Measurements from ENCODE around the gene UQCRQ. TPM values are rescaled to one million over a fixed set of nuclear protein-coding genes. Genes with fewer than 3 reads are reported as not detected.
A peak's percentile ranks its signal among the peaks of the same experiment; 100 is the strongest.

UQCRQ gene
- total RNA-seq, 2 donors from 2014 or later: 55.3 to 84.4 TPM

GRCh38 chr5:132884548-132884947 lies 18.1 kb downstream of the UQCRQ start:
- Histone ChIP-seq H3K36me3 (replicated peaks in 1 of 2; ENCODE audit: insufficient read depth in 1 of 2, low read depth in 2 of 2) (peaks cover 0 to 51% of the 10 kb centered on the region in 2 donors), H3K4me3 (no peak overlapping the region), H3K27me3 (no peaks in the 10 kb centered on the region), H3K4me1 (peaks cover 6% of the 10 kb centered on the region), H3K9me3 (no peaks in the 10 kb centered on the region), H3K27ac (peak overlapping the region in 2 of 4 donors; percentile 43 to 46)
- TF ChIP-seq, protein P1, sequence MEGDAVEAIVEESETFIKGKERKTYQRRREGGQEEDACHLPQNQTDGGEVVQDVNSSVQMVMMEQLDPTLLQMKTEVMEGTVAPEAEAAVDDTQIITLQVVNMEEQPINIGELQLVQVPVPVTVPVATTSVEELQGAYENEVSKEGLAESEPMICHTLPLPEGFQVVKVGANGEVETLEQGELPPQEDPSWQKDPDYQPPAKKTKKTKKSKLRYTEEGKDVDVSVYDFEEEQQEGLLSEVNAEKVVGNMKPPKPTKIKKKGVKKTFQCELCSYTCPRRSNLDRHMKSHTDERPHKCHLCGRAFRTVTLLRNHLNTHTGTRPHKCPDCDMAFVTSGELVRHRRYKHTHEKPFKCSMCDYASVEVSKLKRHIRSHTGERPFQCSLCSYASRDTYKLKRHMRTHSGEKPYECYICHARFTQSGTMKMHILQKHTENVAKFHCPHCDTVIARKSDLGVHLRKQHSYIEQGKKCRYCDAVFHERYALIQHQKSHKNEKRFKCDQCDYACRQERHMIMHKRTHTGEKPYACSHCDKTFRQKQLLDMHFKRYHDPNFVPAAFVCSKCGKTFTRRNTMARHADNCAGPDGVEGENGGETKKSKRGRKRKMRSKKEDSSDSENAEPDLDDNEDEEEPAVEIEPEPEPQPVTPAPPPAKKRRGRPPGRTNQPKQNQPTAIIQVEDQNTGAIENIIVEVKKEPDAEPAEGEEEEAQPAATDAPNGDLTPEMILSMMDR (IDR thresholded peaks at IDR 0.05): no peak
- no peak for TF ChIP-seq POLR2A (IDR thresholded peaks at IDR 0.05)
- intact Hi-C loops (cut with DNase I): no loop called here
- 32 to 42% methylated on average over 2 of the region's 2 CpGs for WGBS, 2 donors
- ATAC-seq (no peak), DNase-seq (no peak)

- no peak for ATAC-seq
Observed at GRCh38 chr5:132886064-132886823, 19.8 kb downstream of the UQCRQ start.

DNA sequence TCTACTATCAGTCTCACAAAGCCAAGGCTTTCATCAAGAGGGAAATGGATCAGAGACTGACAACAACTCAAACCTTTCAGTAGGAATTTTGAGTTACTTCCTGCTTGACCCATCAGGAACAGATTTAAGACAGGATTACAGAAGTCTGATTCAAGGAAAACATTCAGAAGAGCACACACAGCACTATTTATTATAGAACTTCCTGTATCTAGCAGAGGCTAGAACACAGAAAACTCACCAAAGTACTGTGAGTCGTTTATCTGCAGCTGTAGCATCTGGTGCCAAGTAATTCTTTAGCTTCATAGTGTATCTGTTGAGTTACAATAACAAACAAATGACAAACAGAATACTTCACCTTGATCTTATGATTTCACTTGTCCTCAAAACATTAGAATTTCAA lies 20.8 kb downstream of the UQCRQ start:
- no peak overlapping the region for H3K4me3 ChIP-seq
- WGBS, 2 donors: 14 to 27% methylated on average over 1 of the region's 1 CpG
- TF ChIP-seq, protein P1 (IDR thresholded peaks at IDR 0.05): no peak
- no peak for TF ChIP-seq POLR2A (IDR thresholded peaks at IDR 0.05)
- H3K27me3 ChIP-seq: no peaks in the 10 kb centered on the region
- H3K36me3 ChIP-seq (replicated peaks in 1 of 2; ENCODE audit: insufficient read depth in 1 of 2, low read depth in 2 of 2): peaks cover 3 to 40% of the 10 kb centered on the region in 2 donors
- DNase-seq (no peak), ATAC-seq (no peak)
- no peaks in the 10 kb centered on the region for H3K9me3 ChIP-seq
- no peak overlapping the region for H3K27ac ChIP-seq
- intact Hi-C loops (cut with DNase I): loop anchor here (5.0 kb wide), 1 partner anchor 60 kb away; no protein-coding TSS in a partner anchor
- H3K4me1 ChIP-seq: peaks cover 6% of the 10 kb centered on the region

More at GRCh38 chr5:132886064-132886823, 19.8 kb downstream of the UQCRQ start:
- intact Hi-C loops (cut with DNase I): loop anchor here (5.0 kb wide), 1 partner anchor 59 kb away; no protein-coding TSS in a partner anchor
- Histone ChIP-seq H3K4me3 (no peak overlapping the region), H3K27me3 (no peaks in the 10 kb centered on the region), H3K36me3 (replicated peaks in 1 of 2; ENCODE audit: insufficient read depth in 1 of 2, low read depth in 2 of 2) (peaks cover 0 to 41% of the 10 kb centered on the region in 2 donors), H3K9me3 (no peaks in the 10 kb centered on the region), H3K4me1 (peaks cover 6% of the 10 kb centered on the region), H3K27ac (no peak overlapping the region)
- 87 to 89% methylated on average over 11 of the region's 11 CpGs for WGBS, 2 donors
- TF ChIP-seq POLR2A (IDR thresholded peaks at IDR 0.05): no peak
- TF ChIP-seq, protein P1 (IDR thresholded peaks at IDR 0.05): no peak
- no peak for DNase-seq

GRCh38 chr5:132889501-132889900 lies 23.1 kb downstream of the UQCRQ start:
- TF ChIP-seq, protein P1 (IDR thresholded peaks at IDR 0.05): no peak
- no peak for TF ChIP-seq POLR2A (IDR thresholded peaks at IDR 0.05)
- intact Hi-C loops (cut with DNase I): loop anchor here (5.0 kb wide), 1 partner anchor 62 kb away; no protein-coding TSS in a partner anchor
- H3K36me3 ChIP-seq (replicated peaks in 1 of 2; ENCODE audit: insufficient read depth in 1 of 2, low read depth in 2 of 2): peaks cover 3 to 50% of the 10 kb centered on the region in 2 donors
- H3K27me3 ChIP-seq: no peaks in the 10 kb centered on the region
- ATAC-seq: no peak
- no peaks in the 10 kb centered on the region for H3K4me1 ChIP-seq
- no peaks in the 10 kb centered on the region for H3K9me3 ChIP-seq
- H3K4me3 ChIP-seq: no peak overlapping the region
- DNase-seq: no peak
- no peak overlapping the region for H3K27ac ChIP-seq
